Erythroblast (primary cell): ENCODE measurements around the gene TMEM132C.

Experiments
- GATA1 ChIP-seq: IDR thresholded peaks from 2 replicates; pipeline ENCODE4 v1.6.1; 2011; ENCODE audit warnings: low read depth, mild to moderate bottlenecking, control low read depth, low read length, moderate library complexity
- POLR2A ChIP-seq: IDR thresholded peaks from 2 replicates; pipeline ENCODE4 v1.6.1; 2011; ENCODE audit warnings: mild to moderate bottlenecking, low read length

- TF ChIP-seq POLR2A (no peak), GATA1 (no peak)
Measured at GRCh38 chr12:128258866-128259555, 8.0 kb upstream of the TMEM132C start.
